ENCODE measurements around the gene OR11H1.
"Not testable (repeated sequence)": the region's sequence is repeated elsewhere in the genome, so short reads cannot be mapped to it uniquely, and the experiment has no call there.

DNA sequence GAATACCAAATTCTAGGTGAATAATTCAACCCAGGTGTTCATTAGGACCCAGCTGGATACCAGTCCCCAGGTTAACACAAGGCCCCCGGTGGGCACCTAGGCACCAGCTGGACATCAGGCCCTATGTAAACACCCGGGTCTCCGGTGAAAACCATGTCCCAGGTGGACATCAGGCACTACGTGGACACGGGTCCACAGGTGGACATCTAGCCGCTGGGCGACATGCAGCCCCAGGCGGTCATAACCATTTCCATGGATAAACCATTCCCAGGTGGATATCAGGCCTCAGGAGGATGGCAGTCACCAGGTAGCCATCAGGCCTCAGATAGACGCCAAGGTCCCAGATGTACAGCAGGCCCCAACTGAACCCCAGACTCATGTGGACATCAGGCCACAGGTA lies 12.1 kb upstream of the OR11H1 start:
- not testable (repeated sequence) for TF ChIP-seq POLR2A, POLR2AphosphoS5 (IDR thresholded peaks at IDR 0.05; ENCODE audit: low read depth, low read length)
